H1 (cell line): ENCODE results near the gene LGR4. TPM values are rescaled to one million over a fixed set of nuclear protein-coding genes. Genes with fewer than 3 reads are reported as not detected.
A peak's percentile ranks its signal among the peaks of the same experiment; 100 is the strongest.

Experiments used
- CTCF ChIA-PET: fragments of 300-600 bp; sonication (Branson Sonifier 250); formaldehyde crosslinking; loops from one replicate; lab custom pipeline; 2021; ENCODE audit not compliant: partially characterized antibody; lab: Charles Lee
- POLR2A ChIA-PET: fragments of 300-600 bp; sonication (Branson Sonifier 250); formaldehyde crosslinking; loops from one replicate; lab custom pipeline; 2021; ENCODE audit warnings: inconsistent platforms; ENCODE audit not compliant: partially characterized antibody; lab: Charles Lee
- DNase-seq, 2 experiments: peaks; one replicate each; pipeline versions ENCODE4 v3.0.0 to v3.0.0-alpha.2; 2010 to 2022; ENCODE audit warnings: low spot score in 2 of 2, low read depth in 1 of 2, mixed read lengths in 1 of 2
- FAIRE-seq: peaks from 2 replicates; lab custom pipeline; 2011; peaks lifted over from hg19 to GRCh38; lab: Jason Lieb, UNC
- H2AFZ ChIP-seq: 2 replicates; pipeline ENCODE4 v1.8.1; 2012; ENCODE audit warnings: low read length, inconsistent platforms
- H2AK5ac ChIP-seq: 2 replicates; pipeline ENCODE4 v1.6.1; 2013; ENCODE audit warnings: low read depth, low read length
- H2BK120ac ChIP-seq: replicated peaks from 2 replicates; pipeline ENCODE3; 2013; ENCODE audit warnings: low read depth, low read length, inconsistent platforms
- H2BK12ac ChIP-seq: 2 replicates; pipeline ENCODE4 v1.6.1; 2013; ENCODE audit warnings: low read depth, low read length
- H2BK15ac ChIP-seq: 2 replicates; pipeline ENCODE4 v1.6.1; 2013; ENCODE audit warnings: low read length
- H2BK20ac ChIP-seq: 2 replicates; pipeline ENCODE4 v1.6.1; 2013; ENCODE audit warnings: low read length
- H2BK5ac ChIP-seq: 2 replicates; pipeline ENCODE4 v1.6.1; 2013; ENCODE audit warnings: low read depth, low read length
- H3K14ac ChIP-seq: 2 replicates; pipeline ENCODE4 v1.6.1; 2013; ENCODE audit warnings: inconsistent platforms; ENCODE audit not compliant: insufficient read length
- H3K18ac ChIP-seq: 2 replicates; pipeline ENCODE4 v1.6.1; 2013; ENCODE audit warnings: low read length; ENCODE audit errors: extremely low read depth
- H3K23ac ChIP-seq: 2 replicates; pipeline ENCODE4 v1.6.1; 2013; ENCODE audit warnings: inconsistent platforms; ENCODE audit not compliant: insufficient read length
- H3K23me2 ChIP-seq: 2 replicates; pipeline ENCODE4 v1.6.1; 2013; ENCODE audit warnings: low read depth, low read length
- H3K27ac ChIP-seq: 2 replicates; pipeline ENCODE4 v1.6.1; 2011; ENCODE audit warnings: low read depth, low read length, inconsistent platforms
- H3K27me3 ChIP-seq, 4 experiments: replicated peaks in 1 of 4; 1 replicate in 1 of 4; 2 replicates in 3 of 4; pipeline versions ENCODE4 v1.6.1 to v1.8.1; 2011 to 2013; ENCODE audit warnings: low read length in 3 of 4, mild to moderate bottlenecking in 3 of 4, inconsistent platforms in 2 of 4, mixed read lengths in 2 of 4, moderate library complexity in 1 of 4; ENCODE audit not compliant: control insufficient read depth in 3 of 4, insufficient read depth in 3 of 4; ENCODE audit errors: extremely low read depth in 1 of 4
- H3K36me3 ChIP-seq, 4 experiments: 2 replicates each; pipeline versions ENCODE4 v1.6.1 to v1.8.1; 2011 to 2013; ENCODE audit warnings: mild to moderate bottlenecking in 4 of 4, low read length in 3 of 4, moderate library complexity in 2 of 4, control low read depth in 1 of 4, inconsistent platforms in 1 of 4; ENCODE audit not compliant: insufficient read depth in 4 of 4, control insufficient read depth in 2 of 4
- H3K4ac ChIP-seq: replicated peaks from 2 replicates; pipeline ENCODE3; 2013; ENCODE audit warnings: low read length, low read depth, mixed read lengths, inconsistent platforms; ENCODE audit not compliant: insufficient read length
- H3K4me1 ChIP-seq, 4 experiments: replicated peaks in 1 of 4; 1 replicate in 1 of 4; 2 replicates in 3 of 4; pipeline versions ENCODE4 v1.6.1 to v1.8.1; 2011 to 2013; ENCODE audit warnings: low read length in 3 of 4, inconsistent platforms in 2 of 4, mixed read lengths in 1 of 4; ENCODE audit not compliant: insufficient read depth in 4 of 4, control insufficient read depth in 3 of 4
- H3K4me2 ChIP-seq, 2 experiments: 2 replicates each; pipeline versions ENCODE4 v1.6.1 to v1.8.1; 2011 to 2013; ENCODE audit warnings: low read depth in 2 of 2, low read length in 2 of 2, control low read depth in 1 of 2, inconsistent platforms in 1 of 2, mild to moderate bottlenecking in 1 of 2; ENCODE audit not compliant: insufficient read depth in 1 of 2
- H3K4me3 ChIP-seq, 4 experiments: fragments of 200-600, 300-600 bp in 1 of 4; sonication (generic), shearing (Covaris generic), sonication (Bioruptor Twin) in 1 of 4; 2 replicates each; pipeline versions ENCODE4 v1.5.1 to v1.8.1; 2011 to 2016; ENCODE audit warnings: low read length in 4 of 4, low read depth in 3 of 4, control low read depth in 2 of 4, inconsistent platforms in 2 of 4, mild to moderate bottlenecking in 2 of 4, mixed read lengths in 1 of 4, moderate library complexity in 1 of 4; ENCODE audit not compliant: insufficient read depth in 2 of 4; ENCODE audit errors: extremely low read depth in 1 of 4
- H3K56ac ChIP-seq: replicated peaks from 2 replicates; pipeline ENCODE3; 2013; ENCODE audit warnings: low read depth, mild to moderate bottlenecking, mixed read lengths, low read length, inconsistent platforms; ENCODE audit not compliant: insufficient read length
- H3K79me1 ChIP-seq: 2 replicates; pipeline ENCODE4 v1.6.1; 2013; ENCODE audit warnings: low read depth, low read length, control low read depth
- H3K79me2 ChIP-seq, 2 experiments: 2 replicates each; pipeline versions ENCODE4 v1.6.1 to v1.8.1; 2012 to 2013; ENCODE audit warnings: low read length in 2 of 2, mild to moderate bottlenecking in 2 of 2, inconsistent platforms in 1 of 2; ENCODE audit not compliant: insufficient read depth in 2 of 2, control insufficient read depth in 1 of 2
- H3K9ac ChIP-seq, 4 experiments: replicated peaks in 1 of 4; 1 replicate in 1 of 4; 2 replicates in 3 of 4; pipeline versions ENCODE4 v1.6.1 to v1.8.1; 2011 to 2013; ENCODE audit warnings: low read depth in 3 of 4, low read length in 3 of 4, control low read depth in 2 of 4, mild to moderate bottlenecking in 2 of 4, moderate library complexity in 2 of 4, inconsistent platforms in 1 of 4; ENCODE audit errors: extremely low read depth in 1 of 4
- H3K9me3 ChIP-seq, 2 experiments: 2 replicates each; pipeline versions ENCODE4 v1.6.1 to v1.8.1; 2012 to 2013; ENCODE audit warnings: mild to moderate bottlenecking in 2 of 2, moderate library complexity in 2 of 2, control low read depth in 1 of 2, inconsistent platforms in 1 of 2, low read depth in 1 of 2, low read length in 1 of 2, mixed read lengths in 1 of 2; ENCODE audit not compliant: insufficient read depth in 2 of 2
- H4K20me1 ChIP-seq, 2 experiments: replicated peaks in 1 of 2; 2 replicates each; pipeline versions ENCODE3 to v1.8.1; 2011 to 2013; ENCODE audit warnings: inconsistent platforms in 2 of 2, low read length in 2 of 2, mild to moderate bottlenecking in 1 of 2; ENCODE audit not compliant: insufficient read depth in 2 of 2, control insufficient read depth in 1 of 2
- H4K5ac ChIP-seq: 2 replicates; pipeline ENCODE4 v1.6.1; 2013; ENCODE audit warnings: low read length, low read depth, mixed read lengths, inconsistent platforms; ENCODE audit not compliant: insufficient read length
- H4K8ac ChIP-seq: 2 replicates; pipeline ENCODE4 v1.8.0; 2013; ENCODE audit warnings: mild to moderate bottlenecking, moderate library complexity, low read length, inconsistent platforms; ENCODE audit not compliant: insufficient read depth; ENCODE audit errors: extremely low read depth
- H4K91ac ChIP-seq: replicated peaks from 2 replicates; pipeline ENCODE3; 2013; ENCODE audit warnings: low read length, mixed read lengths, inconsistent platforms; ENCODE audit not compliant: insufficient read length
- ATF3 ChIP-seq: IDR thresholded peaks from 2 replicates; pipeline ENCODE4 v1.6.1; 2011; ENCODE audit warnings: low read depth, mild to moderate bottlenecking, low read length; ENCODE audit not compliant: insufficient read depth
- FOSL1 ChIP-seq: IDR thresholded peaks from 2 replicates; pipeline ENCODE4 v1.6.1; 2011; ENCODE audit warnings: mild to moderate bottlenecking, low read depth, low read length, moderate library complexity; ENCODE audit not compliant: insufficient read depth
- HDAC6 ChIP-seq: IDR thresholded peaks from one replicate; pipeline ENCODE4 v1.7.1; 2012; ENCODE audit warnings: low read depth, mild to moderate bottlenecking, inconsistent platforms, low read length, moderate library complexity
- JUN ChIP-seq: IDR thresholded peaks from 2 replicates; pipeline ENCODE4 v1.6.1; 2011; ENCODE audit warnings: low read depth, mild to moderate bottlenecking, improper control_type of control experiment, low read length
- WGBS, 2 experiments: shearing (Covaris generic) in 1 of 2; methylation state at CpG; one replicate each; pipeline versions ENCODE4 v1.1.6 to v1.1.7; 2013 to 2015; ENCODE audit warnings: low lambda C conversion rate in 2 of 2, mixed read lengths in 2 of 2, inconsistent platforms in 1 of 2, low coverage in 1 of 2, missing lambda C conversion rate in 1 of 2; ENCODE audit not compliant: insufficient replicate concordance in 2 of 2, insufficient coverage in 1 of 2, insufficient read length in 1 of 2; ENCODE audit errors: extremely low coverage in 1 of 2, missing lambda C conversion rate in 1 of 2; 5-methylcytosine and 5-hydroxymethylcytosine counted together
- polyA plus RNA-seq, 7 experiments: library from polyadenylated mRNA; depleted of rRNA in 3 of 7; stranded (reverse) in 5 of 7; unstranded in 2 of 7; fragments of >200 nt in 5 of 7; fragments of 200-250 nt in 2 of 7; gene quantifications; 1 replicate in 5 of 7; 2 replicates in 1 of 7; 4 replicates in 1 of 7; pipeline versions ENCODE4 v1.2.1 to v1.2.3, GENCODE V29; 2011 to 2013; ENCODE audit warnings: missing spikeins in 2 of 7, mixed read lengths in 2 of 7
- total RNA-seq: library from RNA; stranded (reverse); fragmentation: NEBNext Ultra II Directional; extraction: Animal tissue kit (Norgen Biotek cat#: 25700); gene quantifications from 2 replicates; pipeline ENCODE4 v1.2.1, GENCODE V29; 2021

Gene LGR4
- total and polyA plus RNA-seq, 2 of the 8 experiments (the other 6 are each of a cell fraction or from before 2014, with no cell fraction given), result 26.6 to 61.7 TPM

- Histone ChIP-seq H3K18ac (no peak overlapping the region), H3K4ac (no peak overlapping the region), H3K4me3 (peak overlapping the region in 1 of 4 experiments; percentile 16; a peak in 1 of 8 replicates), H3K23me2 (no peaks in the 10 kb centered on the region), H2AK5ac (no peak overlapping the region), H2BK20ac (no peak overlapping the region), H3K23ac (no peak overlapping the region), H3K27me3 (no peaks in the 10 kb centered on the region), H3K14ac (no peak overlapping the region), H3K4me1 (peaks cover 0 to 21% (median 13%) of the 10 kb centered on the region in 4 experiments; a peak in 6 of 7 replicates), H2BK15ac (no peak overlapping the region), H4K8ac (no peak overlapping the region), H2BK5ac (no peak overlapping the region), H2BK12ac (0 out of 2 replicates have a peak overlapping the region, but pooled peaks have one; percentile 2), H3K27ac (no peak overlapping the region), H3K4me2 (peak overlapping the region; percentile 12 to 13; a peak in 3 of 4 replicates), H2BK120ac (no peak overlapping the region), H3K79me1 (peaks cover 7% of the 10 kb centered on the region; the same call in 1 of the 2 replicates), H3K9ac (no peak overlapping the region; a peak in 1 of 7 replicates), H4K20me1 (peaks cover 2 to 7% of the 10 kb centered on the region in 2 experiments), H3K36me3 (peaks cover 0 to 3% (median 1%) of the 10 kb centered on the region in 4 experiments; a peak in 1 of 8 replicates), H3K9me3 (no peaks in the 10 kb centered on the region), H3K79me2 (peaks cover 48 to 100% of the 10 kb centered on the region in 2 experiments), H4K5ac (no peak overlapping the region), H4K91ac (no peak overlapping the region), H3K56ac (no peak overlapping the region), H2AFZ (no peak overlapping the region)
- ChIA-PET POLR2A (interaction anchor here (0.6 to 1.1 kb wide), 4 partner anchors 10 to 182 kb away, joined by 3 to 6 read pairs (median 4); no protein-coding TSS in a partner anchor), CTCF (interaction anchor here (0.6 to 1.5 kb wide), 4 partner anchors 17 to 1538 kb away, joined by 3 to 5 read pairs (median 3); no protein-coding TSS in a partner anchor)
- WGBS, 2 experiments, result 78% methylated on average over 5 of the region's 5 CpGs; no CpG with 5 or more reads in 1 of the 2 experiments
- DNase-seq (no peak), FAIRE-seq (no peak)
- TF ChIP-seq ATF3 (no peak), HDAC6 (no peak), JUN (no peak), FOSL1 (no peak)
Measured at GRCh38 chr11:27460158-27460978, 12.2 kb downstream of the LGR4 start.
